GM12873 (cell line): Measurements from ENCODE around the gene MYNN.

Source experiments
- CTCF ChIP-seq: IDR thresholded peaks from 2 replicates; pipeline ENCODE4 v1.5.1; 2012; ENCODE audit warnings: low read depth, mild to moderate bottlenecking, moderate library complexity, low read length, control low read depth; ENCODE audit not compliant: insufficient read depth; ENCODE audit errors: missing control alignments

The MYNN gene

GRCh38 chr3:169754711-169755110 lies 18.5 kb upstream of the MYNN start:
- TF ChIP-seq CTCF = no peak

DNA sequence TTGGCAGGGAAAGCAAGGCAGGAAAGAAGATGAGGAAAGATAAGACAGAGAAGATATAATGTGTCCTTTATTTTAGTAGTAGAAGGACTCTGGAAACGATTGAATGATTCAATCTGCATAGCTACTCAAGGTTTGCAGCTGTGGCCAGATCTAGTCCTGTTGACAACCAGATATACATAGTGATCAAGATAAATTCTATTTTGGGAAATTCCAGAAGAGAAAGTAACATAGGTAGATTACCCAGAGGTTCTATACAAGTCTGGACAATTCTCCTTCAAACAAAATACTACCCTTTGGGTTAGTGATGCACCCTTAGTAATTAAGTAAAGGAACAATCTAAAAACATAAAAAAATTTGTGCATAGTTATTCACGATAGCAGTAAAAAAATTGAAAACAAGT lies 17.7 kb upstream of the MYNN start:
- TF ChIP-seq CTCF = no peak

GRCh38 chr3:169758359-169758994 lies 14.7 kb upstream of the MYNN start:
- no peak for TF ChIP-seq CTCF

GRCh38 chr3:169759256-169759655 lies 13.9 kb upstream of the MYNN start:
- no peak for TF ChIP-seq CTCF

GRCh38 chr3:169760479-169760878 lies 12.7 kb upstream of the MYNN start:
- TF ChIP-seq CTCF = no peak

DNA sequence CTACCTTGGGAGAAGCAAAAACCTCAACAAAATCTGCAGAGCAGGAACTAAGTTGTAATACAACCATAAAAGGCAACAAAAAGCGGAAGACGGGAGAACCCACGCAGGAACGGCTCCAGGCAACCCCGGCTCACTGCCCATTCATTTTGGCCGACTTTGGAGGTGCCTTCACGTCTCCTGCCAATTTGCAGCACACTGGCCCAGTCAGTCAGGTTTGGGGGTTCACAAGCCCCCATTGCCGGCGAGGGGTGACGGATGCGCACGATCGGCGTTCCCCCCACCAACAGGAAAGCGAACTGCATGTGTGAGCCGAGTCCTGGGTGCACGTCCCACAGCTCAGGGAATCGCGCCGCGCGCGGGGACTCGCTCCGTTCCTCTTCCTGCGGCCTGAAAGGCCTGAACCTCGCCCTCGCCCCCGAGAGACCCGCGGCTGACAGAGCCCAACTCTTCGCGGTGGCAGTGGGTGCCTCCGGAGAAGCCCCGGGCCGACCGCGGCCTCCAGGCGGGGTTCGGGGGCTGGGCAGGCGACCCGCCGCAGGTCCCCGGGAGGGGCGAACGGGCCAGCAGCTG lies 8.8 kb upstream of the MYNN start:
- no peak for TF ChIP-seq CTCF

- TF ChIP-seq CTCF = no peak
These were observed 8.1 kb upstream of the MYNN start, which contains the start of gene TERC for GRCh38 chr3:169764882-169765612. Gene TERC (minus strand): TSS chr3:169765060.
